AG04449 (cell line): ENCODE data around the gene PPHLN1.

Experiments used
- CTCF ChIA-PET: fragments of 350-600 bp; formaldehyde crosslinking; extraction: SDS; loops from one replicate; lab custom pipeline; 2021; ENCODE audit warnings: antibody characterized with exemption; lab: Yijun Ruan, JAX
- POLR2A ChIA-PET: fragments of 400-600, 350-600 bp; formaldehyde crosslinking; extraction: SDS; loops from one replicate; lab custom pipeline; 2020; ENCODE audit warnings: antibody characterized with exemption, inconsistent platforms; lab: Yijun Ruan, JAX
- DNase-seq: peaks from one replicate; pipeline ENCODE4 v3.0.0-alpha.2; 2010; ENCODE audit warnings: low read depth, low spot score
- H3K4me3 ChIP-seq: 2 replicates; pipeline ENCODE4 v1.5.1; 2011; ENCODE audit warnings: low read depth, mild to moderate bottlenecking, control low read depth, low read length
- TF ChIP-seq, protein P1 (sequence below): IDR thresholded peaks from one replicate; pipeline ENCODE4 v1.5.1; 2011; ENCODE audit warnings: mild to moderate bottlenecking, moderate library complexity, low read length, control low read depth, inconsistent platforms; ENCODE audit not compliant: insufficient read depth; ENCODE audit errors: missing control alignments

The PPHLN1 gene

GRCh38 chr12:42360747-42361403 is 34.9 kb downstream of the PPHLN1 start:
- POLR2A ChIA-PET, result no interaction called here
- TF ChIP-seq, protein P1, sequence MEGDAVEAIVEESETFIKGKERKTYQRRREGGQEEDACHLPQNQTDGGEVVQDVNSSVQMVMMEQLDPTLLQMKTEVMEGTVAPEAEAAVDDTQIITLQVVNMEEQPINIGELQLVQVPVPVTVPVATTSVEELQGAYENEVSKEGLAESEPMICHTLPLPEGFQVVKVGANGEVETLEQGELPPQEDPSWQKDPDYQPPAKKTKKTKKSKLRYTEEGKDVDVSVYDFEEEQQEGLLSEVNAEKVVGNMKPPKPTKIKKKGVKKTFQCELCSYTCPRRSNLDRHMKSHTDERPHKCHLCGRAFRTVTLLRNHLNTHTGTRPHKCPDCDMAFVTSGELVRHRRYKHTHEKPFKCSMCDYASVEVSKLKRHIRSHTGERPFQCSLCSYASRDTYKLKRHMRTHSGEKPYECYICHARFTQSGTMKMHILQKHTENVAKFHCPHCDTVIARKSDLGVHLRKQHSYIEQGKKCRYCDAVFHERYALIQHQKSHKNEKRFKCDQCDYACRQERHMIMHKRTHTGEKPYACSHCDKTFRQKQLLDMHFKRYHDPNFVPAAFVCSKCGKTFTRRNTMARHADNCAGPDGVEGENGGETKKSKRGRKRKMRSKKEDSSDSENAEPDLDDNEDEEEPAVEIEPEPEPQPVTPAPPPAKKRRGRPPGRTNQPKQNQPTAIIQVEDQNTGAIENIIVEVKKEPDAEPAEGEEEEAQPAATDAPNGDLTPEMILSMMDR, result no peak
- H3K4me3 ChIP-seq, result no peak overlapping the region
- CTCF ChIA-PET, result interaction anchor here (1.2 to 3.7 kb wide), 2 partner anchors 11 to 227 kb away, joined by 3 to 24 read pairs; no protein-coding TSS in a partner anchor
- no peak for DNase-seq

GRCh38 chr12:42361909-42362646 is 36.1 kb downstream of the PPHLN1 start:
- TF ChIP-seq, protein P1, result no peak
- POLR2A ChIA-PET, result no interaction called here

DNA sequence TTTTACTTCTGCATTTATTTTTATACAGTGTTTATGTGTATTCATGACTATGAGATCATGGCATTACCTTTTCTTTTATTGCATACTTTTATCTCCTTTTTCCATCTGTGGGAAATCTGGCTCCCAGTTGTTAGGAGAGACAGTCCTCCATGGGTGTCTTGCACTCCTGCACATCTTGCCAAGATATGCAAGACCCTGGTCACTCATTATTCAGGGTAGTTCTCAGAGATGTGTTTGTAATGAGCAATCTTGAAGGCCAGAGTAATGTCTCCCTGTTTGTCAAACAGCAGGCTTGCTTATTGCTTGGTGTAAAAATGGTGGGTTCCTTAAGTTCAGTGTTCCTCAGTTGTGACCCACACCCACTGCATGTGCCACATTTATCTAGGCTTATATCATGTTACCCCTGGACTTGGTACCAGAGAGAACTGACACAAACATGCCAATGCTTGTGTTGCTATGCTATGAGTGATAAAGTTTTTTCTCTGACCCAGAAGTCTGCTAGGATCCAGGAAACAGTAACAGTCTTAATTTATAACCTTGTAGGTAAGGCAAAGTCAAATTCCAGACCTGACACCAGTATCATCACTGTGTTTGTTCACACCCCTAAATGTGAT is 36.8 kb downstream of the PPHLN1 start:
- ChIA-PET POLR2A (no interaction called here), CTCF (interaction anchor here (0.6 to 1.1 kb wide), 2 partner anchors 9 to 72 kb away, joined by 3 to 7 read pairs; no protein-coding TSS in a partner anchor)
- DNase-seq, result no peak
- no peak overlapping the region for H3K4me3 ChIP-seq
- TF ChIP-seq, protein P1, result no peak

More at GRCh38 chr12:42361909-42362646, 36.1 kb downstream of the PPHLN1 start:
- CTCF ChIA-PET, result interaction anchor here (3.7 kb wide), 1 partner anchor 10 kb away, joined by 24 read pairs; no protein-coding TSS in a partner anchor
- no peak for DNase-seq
- no peak overlapping the region for H3K4me3 ChIP-seq

DNA sequence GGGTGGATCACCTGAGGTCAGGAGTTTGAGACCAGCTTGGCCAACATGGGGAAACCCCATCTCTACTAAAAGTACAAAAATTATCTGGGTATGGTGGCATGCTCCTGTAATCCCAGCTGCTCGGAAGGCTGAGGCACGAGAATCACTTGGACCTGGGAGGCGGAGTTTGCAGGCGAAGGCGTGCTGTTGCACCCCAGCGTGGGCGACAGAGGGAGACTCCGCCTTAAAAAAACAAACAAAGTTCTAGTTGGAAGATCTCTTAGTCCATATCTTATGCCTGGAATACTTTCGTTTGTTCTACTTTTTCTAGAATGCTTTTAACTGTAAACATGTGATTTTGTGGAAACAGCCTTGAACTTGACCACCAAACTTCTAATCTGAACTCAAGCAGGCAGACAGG is 38.7 kb downstream of the PPHLN1 start:
- TF ChIP-seq, protein P1, result no peak
- H3K4me3 ChIP-seq, result no peak overlapping the region
- DNase-seq, result no peak
- ChIA-PET CTCF (interaction anchor here (0.7 to 2.4 kb wide), 2 partner anchors 10 to 37 kb away, joined by 3 to 10 read pairs; no protein-coding TSS in a partner anchor), POLR2A (no interaction called here)

GRCh38 chr12:42365486-42365885 is 39.5 kb downstream of the PPHLN1 start:
- H3K4me3 ChIP-seq, result no peak overlapping the region
- TF ChIP-seq, protein P1, result no peak
- ChIA-PET POLR2A (no interaction called here), CTCF (interaction anchor here (0.7 to 2.4 kb wide), 4 partner anchors 10 to 37 kb away, joined by 3 to 10 read pairs (median 3); no protein-coding TSS in a partner anchor)
- DNase-seq, result no peak
